ENCODE data around the gene SF3A1. TPM values are rescaled to one million over a fixed set of nuclear protein-coding genes. Genes with fewer than 3 reads are reported as not detected.
A peak's percentile ranks its signal among the peaks of the same experiment; 100 is the strongest.
"Not testable (repeated sequence)": the region's sequence is repeated elsewhere in the genome, so short reads cannot be mapped to it uniquely, and the experiment has no call there.

Gene SF3A1
- total RNA-seq, 2 donors from 2014 or later: 317 to 372 TPM

DNA sequence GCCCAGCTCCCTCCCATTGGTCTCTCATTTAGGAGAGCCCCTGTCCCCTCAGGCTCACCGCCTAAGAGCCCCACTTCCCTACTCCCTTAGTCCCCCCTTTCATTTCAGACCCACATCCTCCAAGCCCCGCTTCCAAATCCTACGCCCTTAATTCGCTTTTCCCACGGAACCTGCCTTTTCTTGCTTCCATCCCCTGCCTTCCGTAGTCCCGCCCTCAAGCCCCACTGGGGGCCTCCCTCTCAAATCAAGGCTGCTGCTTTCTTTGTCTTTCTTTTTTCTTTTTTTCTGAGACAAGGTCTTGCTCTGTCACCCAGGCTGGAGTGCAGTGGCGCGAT, 509 bp upstream of the SF3A1 start:
- Mint-ChIP-seq H3K27me3 (no peaks in the 10 kb centered on the region), H3K36me3 (ENCODE audit: low read depth) (peaks cover 6% of the 10 kb centered on the region), H3K4me1 (peaks cover 33% of the 10 kb centered on the region), H3K4me3 (peak overlapping the region; percentile 95), H3K27ac (peak overlapping the region; percentile 95)
- H3K9me3 ChIP-seq (ENCODE audit: control insufficient read depth, low read length, poor library complexity, severe bottlenecking): no peaks in the 10 kb centered on the region
- DNase-seq (no peak), ATAC-seq (peak; percentile 3)

GRCh38 chr22:30354644-30355043, 2.0 kb downstream of the SF3A1 start:
- Mint-ChIP-seq H3K27ac (peak overlapping the region; percentile 95), H3K36me3 (ENCODE audit: low read depth) (peaks cover 6% of the 10 kb centered on the region), H3K4me1 (peaks cover 44% of the 10 kb centered on the region), H3K27me3 (no peaks in the 10 kb centered on the region), H3K4me3 (peak overlapping the region; percentile 95)
- no peaks in the 10 kb centered on the region for H3K9me3 ChIP-seq (ENCODE audit: control insufficient read depth, low read length, poor library complexity, severe bottlenecking)
- no peak for DNase-seq
- no peak for ATAC-seq

DNA sequence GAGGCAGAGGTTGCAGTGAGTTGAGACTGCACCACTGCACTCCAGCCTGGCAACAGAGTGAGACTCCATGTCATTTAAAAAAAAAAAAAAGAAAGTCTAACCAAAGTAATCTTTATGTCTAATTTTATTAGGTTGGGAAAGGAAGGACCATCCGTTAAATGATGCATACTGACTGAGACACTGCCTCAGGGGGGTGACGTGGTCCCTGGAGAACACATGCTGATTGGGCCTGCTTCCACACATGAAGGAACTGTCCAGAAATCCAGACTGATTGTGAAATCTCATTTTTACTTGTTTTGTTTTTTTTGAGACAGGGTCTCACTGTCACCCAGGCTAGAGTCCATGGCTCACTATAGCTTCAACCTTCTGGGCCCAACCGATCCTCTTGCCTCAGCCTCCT, 5.5 kb downstream of the SF3A1 start:
- peaks cover 46% of the 10 kb centered on the region for H3K4me1 Mint-ChIP-seq
- ATAC-seq: no peak
- DNase-seq: no peak
- H3K27ac Mint-ChIP-seq: peak overlapping the region; percentile 95
- no peaks in the 10 kb centered on the region for H3K9me3 ChIP-seq (ENCODE audit: control insufficient read depth, low read length, poor library complexity, severe bottlenecking)
- no peaks in the 10 kb centered on the region for H3K27me3 Mint-ChIP-seq
- H3K4me3 Mint-ChIP-seq: no peak overlapping the region
- H3K36me3 Mint-ChIP-seq (ENCODE audit: low read depth): peaks cover 6% of the 10 kb centered on the region

DNA sequence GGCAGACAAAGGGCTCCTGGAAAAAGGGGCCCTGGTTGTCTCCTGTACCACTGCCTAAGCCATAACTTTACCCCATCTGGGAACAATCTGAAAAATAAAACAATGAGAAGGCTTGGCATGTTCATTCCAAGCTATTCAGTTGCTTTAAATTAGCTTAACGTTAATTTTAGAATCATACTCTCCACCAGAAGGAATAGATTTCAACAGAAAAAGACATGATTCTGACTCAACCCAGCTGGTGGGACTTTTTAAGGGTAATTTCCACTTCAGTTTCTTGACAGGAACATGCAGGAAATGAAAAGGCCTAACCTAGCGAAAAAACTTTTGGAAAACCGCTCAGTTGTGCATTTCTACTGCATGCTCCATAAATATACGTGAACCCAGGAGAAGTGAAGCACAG, 7.9 kb downstream of the SF3A1 start:
- Mint-ChIP-seq H3K27me3 (no peaks in the 10 kb centered on the region), H3K27ac (peak overlapping the region; percentile 73), H3K4me3 (no peak overlapping the region), H3K36me3 (ENCODE audit: low read depth) (peaks cover 2% of the 10 kb centered on the region), H3K4me1 (peaks cover 39% of the 10 kb centered on the region)
- ATAC-seq (no peak), DNase-seq (no peak)
- no peaks in the 10 kb centered on the region for H3K9me3 ChIP-seq (ENCODE audit: control insufficient read depth, low read length, poor library complexity, severe bottlenecking)

DNA sequence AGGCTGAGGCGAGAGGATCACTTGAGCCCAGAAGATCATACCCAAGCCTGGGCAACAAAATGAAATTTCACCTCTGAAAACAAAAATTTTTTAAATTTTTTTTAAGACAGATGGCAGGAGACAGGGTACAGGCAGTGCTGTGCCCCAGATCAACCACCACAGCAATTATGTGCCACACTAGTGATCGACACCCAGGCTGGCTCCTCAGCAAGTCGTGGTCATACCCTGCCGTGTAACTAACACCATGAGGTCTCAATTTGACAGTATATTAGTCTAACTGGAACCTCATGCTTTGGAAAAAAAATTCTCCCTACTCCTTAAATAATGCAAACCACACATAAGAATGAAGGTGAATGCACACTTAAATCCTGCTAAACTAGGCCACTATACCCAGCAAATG, 8.3 kb downstream of the SF3A1 start:
- no peak for DNase-seq

GRCh38 chr22:30347255-30347892, 9.3 kb downstream of the SF3A1 start:
- no peaks in the 10 kb centered on the region for H3K9me3 ChIP-seq (ENCODE audit: control insufficient read depth, low read length, poor library complexity, severe bottlenecking)
- Mint-ChIP-seq H3K4me3 (peak overlapping the region; percentile 21), H3K4me1 (peaks cover 40% of the 10 kb centered on the region), H3K27ac (peak overlapping the region; percentile 73), H3K27me3 (no peaks in the 10 kb centered on the region), H3K36me3 (ENCODE audit: low read depth) (peaks cover 4% of the 10 kb centered on the region)
- DNase-seq (no peak), ATAC-seq (peak; percentile 42)

More for the DNA sequence above, 8.3 kb downstream of the SF3A1 start:
- no peaks in the 10 kb centered on the region for H3K36me3 Mint-ChIP-seq (ENCODE audit: low read depth)
- no peak overlapping the region for H3K4me3 Mint-ChIP-seq
- no peaks in the 10 kb centered on the region for H3K27me3 Mint-ChIP-seq
- no peak for ATAC-seq
- H3K4me1 Mint-ChIP-seq: peaks cover 37% of the 10 kb centered on the region
- H3K27ac Mint-ChIP-seq: peak overlapping the region; percentile 73
- H3K9me3 ChIP-seq (ENCODE audit: control insufficient read depth, low read length, poor library complexity, severe bottlenecking): no peaks in the 10 kb centered on the region

- Mint-ChIP-seq H3K4me1 (peaks cover 29% of the 10 kb centered on the region), H3K27me3 (no peaks in the 10 kb centered on the region), H3K36me3 (ENCODE audit: low read depth) (peaks cover 9% of the 10 kb centered on the region), H3K27ac (peak overlapping the region; percentile 88), H3K4me3 (no peak overlapping the region)
- DNase-seq (no peak), ATAC-seq (peak; percentile 72)
- H3K9me3 ChIP-seq (ENCODE audit: control insufficient read depth, low read length, poor library complexity, severe bottlenecking): no peaks in the 10 kb centered on the region
These were observed 12.1 kb downstream of the SF3A1 start for GRCh38 chr22:30344447-30345200.

GRCh38 chr22:30340911-30341685, 15.6 kb downstream of the SF3A1 start:
- Mint-ChIP-seq H3K4me3 (no peak overlapping the region), H3K27me3 (no peaks in the 10 kb centered on the region), H3K36me3 (ENCODE audit: low read depth) (peaks cover 11% of the 10 kb centered on the region), H3K4me1 (peaks cover 17% of the 10 kb centered on the region), H3K27ac (peak overlapping the region; percentile 83)
- DNase-seq (no peak), ATAC-seq (no peak)
- H3K9me3 ChIP-seq (ENCODE audit: control insufficient read depth, low read length, poor library complexity, severe bottlenecking): no peaks in the 10 kb centered on the region

DNA sequence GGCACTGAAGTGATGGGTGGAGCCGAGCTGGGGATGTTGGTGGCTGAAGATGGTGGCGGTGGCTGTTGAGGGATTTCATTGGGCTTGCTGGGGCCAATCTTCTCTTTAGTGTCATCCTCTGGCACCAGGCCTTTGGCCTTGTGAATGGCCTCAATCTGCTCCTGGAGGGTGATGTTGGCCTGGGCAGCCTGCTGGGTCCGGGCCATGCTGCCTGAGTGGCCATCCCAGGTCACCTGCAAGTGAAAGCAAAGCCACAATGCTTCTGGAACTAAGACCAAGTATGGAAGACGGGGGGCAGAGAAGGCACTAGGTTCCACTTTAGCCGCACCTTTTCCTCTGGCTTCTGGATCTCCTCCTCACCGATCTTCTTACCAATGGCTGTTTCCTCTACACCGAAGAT, 17.9 kb downstream of the SF3A1 start:
- peaks cover 5% of the 10 kb centered on the region for H3K4me1 Mint-ChIP-seq
- H3K27ac Mint-ChIP-seq: peak overlapping the region; percentile 81

GRCh38 chr22:30338341-30338740, 18.4 kb downstream of the SF3A1 start:
- DNase-seq; H3K4me1 Mint-ChIP-seq; ATAC-seq; H3K9me3 ChIP-seq (ENCODE audit: control insufficient read depth, low read length, poor library complexity, severe bottlenecking); H3K27me3 Mint-ChIP-seq: not testable (repeated sequence)
- Mint-ChIP-seq H3K27ac (peak overlapping the region; percentile 81), H3K4me3 (peak overlapping the region; percentile 12), H3K36me3 (ENCODE audit: low read depth) (peaks cover 11% of the 10 kb centered on the region)

More for the DNA sequence above, 17.9 kb downstream of the SF3A1 start:
- no peaks in the 10 kb centered on the region for H3K27me3 Mint-ChIP-seq
- no peaks in the 10 kb centered on the region for H3K9me3 ChIP-seq (ENCODE audit: control insufficient read depth, low read length, poor library complexity, severe bottlenecking)
- H3K36me3 Mint-ChIP-seq (ENCODE audit: low read depth): peaks cover 11% of the 10 kb centered on the region
- H3K4me3 Mint-ChIP-seq: peak overlapping the region; percentile 12
- ATAC-seq (no peak), DNase-seq (no peak)

DNA sequence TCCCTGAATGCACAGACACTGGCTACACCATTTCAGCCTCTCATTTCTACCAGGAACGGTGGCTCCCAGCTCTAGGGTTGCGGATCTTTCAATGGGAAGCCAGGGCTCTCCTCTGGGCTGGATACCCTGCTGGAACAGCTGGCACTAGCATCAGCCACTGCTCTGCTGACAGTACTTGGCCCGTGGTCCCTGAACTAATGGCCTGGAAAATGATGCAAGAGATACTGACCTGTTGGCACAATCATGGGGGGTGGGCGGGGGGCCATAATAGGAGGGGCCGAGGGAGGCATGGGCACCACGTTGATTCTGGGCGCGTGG, 19.3 kb downstream of the SF3A1 start:
- no peaks in the 10 kb centered on the region for H3K9me3 ChIP-seq (ENCODE audit: control insufficient read depth, low read length, poor library complexity, severe bottlenecking)
- DNase-seq (no peak), ATAC-seq (no peak)
- Mint-ChIP-seq H3K4me1 (no peaks in the 10 kb centered on the region), H3K27ac (peak overlapping the region; percentile 81), H3K4me3 (no peak overlapping the region), H3K27me3 (no peaks in the 10 kb centered on the region), H3K36me3 (ENCODE audit: low read depth) (peaks cover 8% of the 10 kb centered on the region)

DNA sequence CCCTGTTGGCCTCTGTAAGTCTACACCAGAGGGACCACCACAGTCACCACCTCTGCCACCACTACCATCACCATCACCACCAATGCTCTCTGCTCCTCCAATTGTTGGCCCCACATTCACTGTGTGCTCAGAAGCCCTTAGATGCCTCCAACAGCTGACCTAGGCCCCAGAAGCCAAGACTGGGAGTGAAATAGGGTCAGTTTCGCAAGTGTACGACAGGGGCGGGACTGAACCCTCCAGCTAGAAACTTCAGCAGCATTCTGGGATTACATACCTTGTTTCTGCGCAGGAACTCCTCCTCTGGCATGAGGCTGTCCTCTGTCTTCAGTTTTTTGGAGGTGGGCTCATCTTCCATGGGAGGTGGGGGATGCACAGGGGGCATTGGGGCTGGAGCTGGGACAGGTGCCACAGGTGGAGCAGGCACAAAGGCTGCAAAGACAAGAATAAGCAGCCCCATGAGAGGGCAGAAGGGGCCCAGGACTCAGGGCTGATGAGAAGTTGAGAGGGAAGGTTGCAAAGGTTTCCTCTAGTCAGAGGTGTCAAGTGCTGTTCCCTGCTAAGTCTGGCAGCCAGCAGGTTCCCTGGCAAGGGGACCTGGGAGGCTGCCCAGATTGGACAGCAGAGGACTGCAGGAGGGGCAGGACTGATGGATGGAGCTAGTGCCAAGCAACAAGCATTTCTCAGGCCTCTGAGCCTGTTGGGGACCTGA, 19.8 kb downstream of the SF3A1 start:
- Mint-ChIP-seq H3K36me3 (ENCODE audit: low read depth) (peaks cover 5% of the 10 kb centered on the region), H3K27ac (peak overlapping the region; percentile 14), H3K27me3 (no peaks in the 10 kb centered on the region), H3K4me1 (no peaks in the 10 kb centered on the region), H3K4me3 (no peak overlapping the region)
- no peaks in the 10 kb centered on the region for H3K9me3 ChIP-seq (ENCODE audit: control insufficient read depth, low read length, poor library complexity, severe bottlenecking)
- ATAC-seq (no peak), DNase-seq (no peak)

DNA sequence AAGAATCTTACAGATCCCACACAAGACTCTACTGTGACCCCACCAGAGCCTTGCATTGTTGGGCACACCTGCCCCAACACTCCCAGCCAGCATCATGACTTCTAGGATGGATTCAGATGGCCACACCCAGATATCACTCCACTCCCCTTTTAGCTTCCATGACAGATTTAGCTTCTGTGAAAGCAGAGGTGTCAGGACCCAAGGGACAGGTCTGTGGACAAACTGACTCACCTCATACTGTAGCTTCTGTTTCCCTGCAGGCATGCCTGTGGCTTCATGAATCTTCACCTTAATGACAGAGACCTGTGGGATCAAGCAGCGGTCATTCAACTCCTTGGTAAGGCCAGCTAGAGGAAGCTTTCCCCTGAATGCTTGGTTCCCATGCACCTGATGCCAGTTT, 21.5 kb downstream of the SF3A1 start:
- DNase-seq (no peak), ATAC-seq (no peak)
- Mint-ChIP-seq H3K4me3 (no peak overlapping the region), H3K36me3 (ENCODE audit: low read depth) (peaks cover 5% of the 10 kb centered on the region), H3K27ac (no peak overlapping the region), H3K4me1 (peaks cover 4% of the 10 kb centered on the region), H3K27me3 (no peaks in the 10 kb centered on the region)
- H3K9me3 ChIP-seq (ENCODE audit: control insufficient read depth, low read length, poor library complexity, severe bottlenecking): no peaks in the 10 kb centered on the region

Measured in T-helper 17 cell (primary cell).